Common myeloid progenitor, CD34-positive (primary cell): Measurements from ENCODE around the gene FOSL2. TPM values are rescaled to one million over a fixed set of nuclear protein-coding genes. Genes with fewer than 3 reads are reported as not detected.

ENCODE experiments used
- CTCF ChIA-PET: fragments of 350-600 bp; sonication (Branson Sonifier 250); formaldehyde crosslinking; loops from one replicate; lab custom pipeline; 2021; ENCODE audit warnings: antibody characterized with exemption; lab: Charles Lee
- POLR2A ChIA-PET: fragments of 350-600 bp; sonication (Branson Sonifier 250); formaldehyde crosslinking; loops from one replicate; lab custom pipeline; 2021; ENCODE audit warnings: antibody characterized with exemption; lab: Charles Lee
- DNase-seq, 3 donors: peaks; one replicate each; pipeline versions ENCODE4 v3.0.0 to v3.0.0-alpha.2; 2013
- H3K27ac ChIP-seq, 2 experiments: 1 replicate in 1 of 2; 2 replicates in 1 of 2; pipeline ENCODE4 v1.7.0; 2013; ENCODE audit warnings: inconsistent platforms in 2 of 2, low read length in 2 of 2, mild to moderate bottlenecking in 2 of 2, low read depth in 1 of 2, moderate library complexity in 1 of 2; ENCODE audit not compliant: severe bottlenecking in 2 of 2, insufficient read depth in 1 of 2, poor library complexity in 1 of 2
- H3K27me3 ChIP-seq, 5 experiments: replicated peaks in 2 of 5; 1 replicate in 3 of 5; 2 replicates in 2 of 5; pipeline versions ENCODE4 v1.6.1 to v1.7.0; 2013; ENCODE audit warnings: low read length in 4 of 5, mild to moderate bottlenecking in 2 of 5, moderate library complexity in 2 of 5, inconsistent platforms in 1 of 5; ENCODE audit not compliant: insufficient read depth in 5 of 5, control insufficient read depth in 4 of 5
- H3K36me3 ChIP-seq, 4 experiments: 1 replicate in 2 of 4; 2 replicates in 2 of 4; pipeline versions ENCODE4 v1.6.1 to v1.7.0; 2013; ENCODE audit warnings: low read length in 3 of 4, control low read depth in 1 of 4, mild to moderate bottlenecking in 1 of 4; ENCODE audit not compliant: control insufficient read depth in 4 of 4, insufficient read depth in 4 of 4
- H3K4me1 ChIP-seq, 4 experiments: 1 replicate in 3 of 4; 2 replicates in 1 of 4; pipeline versions ENCODE4 v1.6.1 to v1.7.1; 2013; ENCODE audit warnings: low read length in 3 of 4, mild to moderate bottlenecking in 3 of 4, control low read depth in 1 of 4, inconsistent platforms in 1 of 4, moderate library complexity in 1 of 4; ENCODE audit not compliant: control insufficient read depth in 4 of 4, insufficient read depth in 4 of 4; ENCODE audit errors: control extremely low read depth in 1 of 4
- H3K4me3 ChIP-seq, 7 experiments: 1 replicate in 4 of 7; 2 replicates in 3 of 7; pipeline versions ENCODE4 v1.5.1 to v1.7.0; 2013; ENCODE audit warnings: mild to moderate bottlenecking in 7 of 7, low read length in 6 of 7, moderate library complexity in 6 of 7, inconsistent platforms in 2 of 7, low read depth in 2 of 7, control low read depth in 1 of 7; ENCODE audit not compliant: insufficient read depth in 4 of 7, control insufficient read depth in 1 of 7; ENCODE audit errors: extremely low read depth in 1 of 7
- H3K9me3 ChIP-seq, 5 experiments: 1 replicate in 4 of 5; 2 replicates in 1 of 5; pipeline versions ENCODE4 v1.6.1 to v1.7.1; 2013; ENCODE audit warnings: low read length in 4 of 5, mild to moderate bottlenecking in 2 of 5, inconsistent platforms in 1 of 5, low read depth in 1 of 5, moderate library complexity in 1 of 5; ENCODE audit not compliant: control insufficient read depth in 4 of 5, insufficient read depth in 2 of 5; ENCODE audit errors: control extremely low read depth in 1 of 5
- WGBS: methylation state at CpG from one replicate; pipeline ENCODE4 v1.1.5; 2013; ENCODE audit not compliant: insufficient coverage; 5-methylcytosine and 5-hydroxymethylcytosine counted together
- polyA plus RNA-seq: library from polyadenylated mRNA; unstranded; fragments of 120-200 nt; gene quantifications from one replicate; pipeline ENCODE4 v1.2.1, GENCODE V29; 2013

The FOSL2 gene
- 27.3 TPM for polyA plus RNA-seq

- peak within 1 kb of the TSS; percentile 79 to 93 (median 91) for H3K4me3 ChIP-seq
- H3K27ac ChIP-seq, result peak within 1 kb of the TSS; percentile 86 to 92
- WGBS, result 0% methylated on average over 57 of the region's 93 CpGs
- no peaks in the 10 kb centered on the region for H3K27me3 ChIP-seq
- no peaks in the 10 kb centered on the region for H3K9me3 ChIP-seq
- H3K4me1 ChIP-seq, result peaks cover 16 to 61% (median 56%) of the 10 kb centered on the region in 4 experiments
- peak; percentile 99 to 100 (median 99) for DNase-seq
- CTCF ChIA-PET, result interaction anchor here (0.7 to 5.0 kb wide), 7 partner anchors 11 to 52 kb away, joined by 3 to 61 read pairs (median 3); no protein-coding TSS in a partner anchor
- peaks cover 0 to 3% (median 0%) of the 10 kb centered on the region in 4 experiments for H3K36me3 ChIP-seq
- POLR2A ChIA-PET, result interaction anchor here (0.5 to 2.4 kb wide), 12 partner anchors 9 to 639 kb away, joined by 3 to 19 read pairs (median 4); no protein-coding TSS in a partner anchor
These were observed at the start of gene FOSL2 for GRCh38 chr2:28392297-28393113. Gene FOSL2 (plus strand): TSS chr2:28392858. CDS start chr2:28393721, 863 bp downstream.

GRCh38 chr2:28343184-28343942 lies 49.3 kb upstream of the FOSL2 start:
- no peak overlapping the region for H3K27ac ChIP-seq
- CTCF ChIA-PET, result interaction anchor here (1.1 to 1.4 kb wide), 4 partner anchors 10 to 39 kb away, joined by 3 to 6 read pairs (median 4); no protein-coding TSS in a partner anchor
- POLR2A ChIA-PET, result interaction anchor here (0.9 kb wide), 1 partner anchor 16 kb away, joined by 4 read pairs; no protein-coding TSS in a partner anchor
- H3K4me3 ChIP-seq, result no peak overlapping the region
- H3K4me1 ChIP-seq, result peaks cover 0 to 29% (median 11%) of the 10 kb centered on the region in 4 experiments
- WGBS, result 94% methylated on average over 2 of the region's 5 CpGs
- DNase-seq, result no peak
- no peaks in the 10 kb centered on the region for H3K27me3 ChIP-seq
- H3K9me3 ChIP-seq, result no peaks in the 10 kb centered on the region
- H3K36me3 ChIP-seq, result peaks cover 0 to 10% (median 4%) of the 10 kb centered on the region in 4 experiments

- Histone ChIP-seq H3K27me3 (no peaks in the 10 kb centered on the region), H3K4me1 (peaks cover 3 to 29% (median 16%) of the 10 kb centered on the region in 4 experiments), H3K9me3 (no peaks in the 10 kb centered on the region), H3K27ac (no peak overlapping the region), H3K36me3 (peaks cover 0 to 8% (median 2%) of the 10 kb centered on the region in 4 experiments), H3K4me3 (no peak overlapping the region)
- WGBS, result 97% methylated on average over 16 of the region's 20 CpGs
- no peak for DNase-seq
- ChIA-PET CTCF (interaction anchor here (1.1 kb wide), 1 partner anchor 16 kb away, joined by 6 read pairs; no protein-coding TSS in a partner anchor), POLR2A (no interaction called here)
These were observed 48.5 kb upstream of the FOSL2 start for GRCh38 chr2:28343971-28344715.

GRCh38 chr2:28344756-28345373 lies 47.8 kb upstream of the FOSL2 start:
- ChIA-PET POLR2A (no interaction called here), CTCF (interaction anchor here (1.1 kb wide), 1 partner anchor 57 kb away, joined by 3 read pairs; no protein-coding TSS in a partner anchor)
- Histone ChIP-seq H3K4me3 (no peak overlapping the region), H3K9me3 (no peaks in the 10 kb centered on the region), H3K27me3 (no peaks in the 10 kb centered on the region), H3K27ac (no peak overlapping the region), H3K36me3 (peaks cover 0 to 1% (median 0%) of the 10 kb centered on the region in 4 experiments), H3K4me1 (peaks cover 3 to 29% (median 16%) of the 10 kb centered on the region in 4 experiments)
- no peak for DNase-seq
- 97% methylated on average over 28 of the region's 30 CpGs for WGBS

GRCh38 chr2:28345619-28346018 lies 47.0 kb upstream of the FOSL2 start:
- Histone ChIP-seq H3K4me1 (peaks cover 3 to 24% (median 16%) of the 10 kb centered on the region in 4 experiments), H3K4me3 (no peak overlapping the region), H3K27ac (no peak overlapping the region), H3K27me3 (no peaks in the 10 kb centered on the region), H3K36me3 (no peaks in the 10 kb centered on the region), H3K9me3 (no peaks in the 10 kb centered on the region)
- DNase-seq, result no peak
- WGBS, result 99% methylated on average over 5 of the region's 8 CpGs
- ChIA-PET POLR2A (no interaction called here), CTCF (interaction anchor here (1.1 kb wide), 2 partner anchors 33 to 56 kb away, joined by 3 read pairs; no protein-coding TSS in a partner anchor)

GRCh38 chr2:28346587-28346986 lies 46.1 kb upstream of the FOSL2 start:
- Histone ChIP-seq H3K27me3 (no peaks in the 10 kb centered on the region), H3K4me3 (no peak overlapping the region), H3K9me3 (no peaks in the 10 kb centered on the region), H3K36me3 (no peaks in the 10 kb centered on the region), H3K4me1 (peaks cover 3 to 21% (median 15%) of the 10 kb centered on the region in 4 experiments), H3K27ac (no peak overlapping the region)
- POLR2A ChIA-PET, result interaction anchor here (0.6 kb wide), 1 partner anchor 37 kb away, joined by 5 read pairs; no protein-coding TSS in a partner anchor
- 96% methylated on average over 6 of the region's 6 CpGs for WGBS
- no peak for DNase-seq
- CTCF ChIA-PET, result interaction anchor here (1.1 to 2.9 kb wide), 4 partner anchors 13 to 36 kb away, joined by 3 to 10 read pairs (median 8); no protein-coding TSS in a partner anchor
